LNCaP clone FGC (cell line): ENCODE data around the gene METRNL.

Source experiments
- DNase-seq: peaks from one replicate; pipeline ENCODE4 v3.0.0-alpha.2; 2011; ENCODE audit warnings: low read depth
- H3K4me3 ChIP-seq: 2 replicates; pipeline ENCODE4 v1.5.1; 2011; ENCODE audit warnings: mild to moderate bottlenecking, low read depth, low read length, control low read depth
- TF ChIP-seq, protein P1 (sequence below): IDR thresholded peaks from 2 replicates; pipeline ENCODE4 v1.5.1; 2012; ENCODE audit warnings: mild to moderate bottlenecking; ENCODE audit not compliant: control insufficient read depth, insufficient read depth; ENCODE audit errors: extremely low read depth

Gene METRNL

DNA sequence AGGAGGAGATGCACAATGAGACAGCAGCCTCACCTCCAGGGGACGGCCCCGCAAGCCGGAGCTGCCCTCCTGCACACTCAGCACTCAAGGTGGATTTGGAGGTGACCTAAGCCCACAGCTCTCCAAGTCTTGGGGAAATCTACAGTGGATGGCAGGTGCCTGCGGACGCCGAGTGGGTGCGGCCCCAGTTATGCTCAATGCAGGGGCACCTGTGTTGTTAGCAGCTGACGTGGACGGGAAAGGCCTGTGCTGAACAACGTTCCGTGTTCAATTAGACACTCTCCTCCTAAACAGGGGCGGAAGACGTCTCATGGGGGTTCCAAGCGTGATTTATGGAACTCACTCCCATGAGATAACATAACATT lies 22.0 kb upstream of the METRNL start:
- TF ChIP-seq, protein P1, sequence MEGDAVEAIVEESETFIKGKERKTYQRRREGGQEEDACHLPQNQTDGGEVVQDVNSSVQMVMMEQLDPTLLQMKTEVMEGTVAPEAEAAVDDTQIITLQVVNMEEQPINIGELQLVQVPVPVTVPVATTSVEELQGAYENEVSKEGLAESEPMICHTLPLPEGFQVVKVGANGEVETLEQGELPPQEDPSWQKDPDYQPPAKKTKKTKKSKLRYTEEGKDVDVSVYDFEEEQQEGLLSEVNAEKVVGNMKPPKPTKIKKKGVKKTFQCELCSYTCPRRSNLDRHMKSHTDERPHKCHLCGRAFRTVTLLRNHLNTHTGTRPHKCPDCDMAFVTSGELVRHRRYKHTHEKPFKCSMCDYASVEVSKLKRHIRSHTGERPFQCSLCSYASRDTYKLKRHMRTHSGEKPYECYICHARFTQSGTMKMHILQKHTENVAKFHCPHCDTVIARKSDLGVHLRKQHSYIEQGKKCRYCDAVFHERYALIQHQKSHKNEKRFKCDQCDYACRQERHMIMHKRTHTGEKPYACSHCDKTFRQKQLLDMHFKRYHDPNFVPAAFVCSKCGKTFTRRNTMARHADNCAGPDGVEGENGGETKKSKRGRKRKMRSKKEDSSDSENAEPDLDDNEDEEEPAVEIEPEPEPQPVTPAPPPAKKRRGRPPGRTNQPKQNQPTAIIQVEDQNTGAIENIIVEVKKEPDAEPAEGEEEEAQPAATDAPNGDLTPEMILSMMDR: no peak
- no peak for DNase-seq
- no peak overlapping the region for H3K4me3 ChIP-seq

DNA sequence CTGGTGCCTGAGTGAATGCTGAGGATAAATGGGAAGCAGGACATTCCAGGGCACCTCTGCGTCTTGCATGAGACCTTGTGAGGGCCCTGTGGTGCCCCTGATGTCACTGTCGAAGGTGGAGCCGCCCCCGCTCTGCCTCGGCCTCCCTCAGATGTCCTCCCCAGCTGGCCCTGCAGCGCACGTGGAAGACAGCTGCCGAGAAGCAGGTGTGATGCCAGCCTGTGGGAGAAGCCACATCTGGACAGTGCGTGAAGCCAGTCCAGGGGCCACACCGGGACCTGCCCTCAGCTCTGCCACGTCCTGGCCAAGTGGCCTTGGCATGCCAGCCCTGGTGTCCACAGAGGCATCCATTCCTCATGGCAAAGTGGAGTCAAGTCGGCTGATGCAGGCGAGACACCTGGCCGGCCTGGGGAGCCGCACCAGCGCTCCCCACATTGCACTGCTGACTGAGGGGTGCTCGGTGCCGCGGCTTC lies 21.6 kb upstream of the METRNL start:
- H3K4me3 ChIP-seq: no peak overlapping the region
- DNase-seq: no peak
- TF ChIP-seq, protein P1: no peak

DNA sequence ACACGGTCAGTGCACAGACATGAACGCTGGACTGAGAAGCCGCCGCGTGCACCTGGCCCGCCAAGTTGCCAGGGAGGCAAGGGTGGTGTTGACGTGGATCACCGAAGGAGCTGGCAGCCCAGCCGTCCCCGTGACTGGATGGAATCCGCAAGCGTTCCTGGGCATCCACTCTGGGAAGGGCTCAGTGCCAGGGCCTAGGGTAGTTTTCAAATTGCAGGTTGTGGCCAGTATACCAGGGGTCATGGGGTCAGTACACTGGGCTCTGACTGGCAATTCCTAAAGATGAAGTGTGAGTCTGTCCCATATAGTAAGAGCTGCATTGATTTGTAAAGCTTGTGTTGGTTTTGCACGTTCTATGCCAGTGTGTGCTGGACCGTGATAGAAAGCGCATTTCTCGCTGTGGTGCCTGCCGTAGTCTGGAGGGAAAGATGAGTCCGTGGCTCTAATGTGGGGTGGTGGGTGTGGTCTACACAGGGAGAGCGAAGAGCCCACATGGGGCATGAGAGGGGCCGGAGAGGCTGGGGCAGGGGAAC lies 21.1 kb upstream of the METRNL start:
- no peak for DNase-seq
- TF ChIP-seq, protein P1: no peak
- no peak overlapping the region for H3K4me3 ChIP-seq

DNA sequence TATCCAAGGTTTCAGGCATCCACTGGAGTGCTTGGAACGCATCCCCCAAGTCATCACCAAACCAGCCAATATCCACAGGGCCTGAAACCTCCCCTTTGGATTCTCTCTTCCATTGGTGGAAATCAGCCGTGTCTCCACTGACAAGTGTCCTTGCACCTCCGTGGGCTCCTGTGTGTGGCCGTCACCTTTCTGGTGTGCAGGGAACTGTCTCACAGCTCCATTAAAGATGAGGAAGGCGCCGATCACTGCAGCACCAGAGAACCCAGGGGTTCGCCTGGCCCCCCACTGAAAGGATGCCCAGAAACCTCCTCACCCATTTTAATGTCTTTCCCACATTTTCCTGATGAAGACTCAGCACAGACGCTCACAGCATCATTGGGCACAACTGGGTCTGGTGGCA lies 17.8 kb upstream of the METRNL start:
- TF ChIP-seq, protein P1: no peak
- no peak overlapping the region for H3K4me3 ChIP-seq
- DNase-seq: no peak

DNA sequence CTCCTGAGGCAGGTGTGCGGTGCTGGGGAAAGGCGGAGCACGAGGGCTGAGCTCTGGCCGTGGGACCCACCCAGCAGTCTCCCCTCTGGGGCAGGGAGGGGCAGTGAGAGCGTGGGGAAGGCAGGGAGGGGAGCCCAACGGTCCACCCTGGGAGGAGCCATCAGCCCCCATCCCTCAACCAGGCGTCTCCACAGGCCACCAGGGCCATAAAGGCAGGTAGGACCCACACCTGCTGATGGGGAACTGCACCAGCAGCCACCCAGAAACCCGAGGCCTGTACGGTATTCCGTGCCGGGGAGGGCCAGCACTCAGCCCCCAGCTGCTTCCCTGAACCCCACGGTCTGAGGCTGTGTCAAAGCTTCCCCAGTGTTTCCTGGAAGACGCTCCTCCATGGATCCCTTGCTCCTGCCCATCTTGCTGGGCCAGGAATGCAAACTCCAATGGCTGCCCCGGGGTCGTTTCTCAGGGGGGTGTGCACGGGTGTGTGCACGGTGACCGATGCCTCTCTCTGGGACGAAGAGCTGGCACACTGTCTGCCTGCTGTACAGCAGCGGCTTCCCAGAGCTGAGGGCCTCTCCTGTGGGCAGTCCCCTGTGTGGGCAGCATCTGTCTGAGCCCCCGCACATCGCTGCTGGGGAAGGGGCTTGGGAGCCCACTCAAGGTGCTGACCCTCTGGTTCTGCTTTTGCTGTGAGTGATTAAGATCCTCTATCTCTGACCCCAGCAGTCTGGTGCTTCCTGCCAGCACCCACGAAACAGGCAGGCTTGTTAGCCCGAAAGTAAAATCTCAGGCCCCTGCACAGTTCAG lies 17.2 kb upstream of the METRNL start:
- TF ChIP-seq, protein P1: no peak
- no peak overlapping the region for H3K4me3 ChIP-seq
- no peak for DNase-seq

DNA sequence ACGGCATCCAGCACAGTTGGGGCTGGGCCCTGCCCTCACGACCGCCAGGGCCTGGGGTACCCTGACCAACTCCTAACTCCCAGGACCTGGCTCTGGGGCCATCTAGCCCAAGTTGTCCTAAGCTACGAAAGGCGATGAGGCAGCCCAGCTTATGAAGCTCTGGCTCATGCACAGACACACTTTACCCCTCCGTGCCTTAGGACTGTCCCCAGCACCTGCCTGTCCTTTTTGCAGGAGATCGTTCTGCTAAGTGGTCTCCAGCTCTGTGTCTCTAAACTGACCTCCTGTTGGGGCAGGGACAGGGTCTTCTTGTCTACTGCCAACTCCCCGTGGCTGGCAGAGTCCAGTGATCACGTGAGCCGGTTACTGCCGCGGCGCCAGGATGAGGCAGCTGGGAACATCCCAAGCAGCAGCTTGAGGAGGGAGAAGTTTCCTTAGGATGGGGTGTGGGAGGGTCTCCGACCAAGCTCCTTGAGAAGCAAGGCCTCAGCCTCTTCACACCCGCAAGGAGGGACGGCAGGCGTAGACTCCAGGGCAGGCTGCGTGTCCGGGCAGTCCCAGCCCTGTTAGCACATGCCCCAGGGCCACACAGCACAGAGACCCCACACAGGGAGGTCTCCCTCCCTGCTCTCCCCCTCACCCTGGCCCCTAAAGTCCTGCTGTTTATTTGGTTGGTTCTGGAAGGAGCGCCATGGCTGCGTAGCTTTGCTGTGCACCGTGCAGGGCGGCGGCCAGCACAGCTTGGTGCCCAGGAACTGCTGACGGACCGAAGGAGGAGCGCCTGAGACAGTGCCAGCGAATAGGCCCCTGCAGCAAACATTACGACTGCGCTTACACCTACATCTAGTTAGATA lies 16.4 kb upstream of the METRNL start:
- H3K4me3 ChIP-seq: no peak overlapping the region
- DNase-seq: no peak
- TF ChIP-seq, protein P1: no peak
